ENCODE measurements around the gene UPK3A. TPM values are rescaled to one million over a fixed set of nuclear protein-coding genes. Genes with fewer than 3 reads are reported as not detected.
"Not testable (repeated sequence)": the region's sequence is repeated elsewhere in the genome, so short reads cannot be mapped to it uniquely, and the experiment has no call there.

Gene UPK3A
- total RNA-seq, 2 donors from 2014 or later: 12.6 to 103 TPM

DNA sequence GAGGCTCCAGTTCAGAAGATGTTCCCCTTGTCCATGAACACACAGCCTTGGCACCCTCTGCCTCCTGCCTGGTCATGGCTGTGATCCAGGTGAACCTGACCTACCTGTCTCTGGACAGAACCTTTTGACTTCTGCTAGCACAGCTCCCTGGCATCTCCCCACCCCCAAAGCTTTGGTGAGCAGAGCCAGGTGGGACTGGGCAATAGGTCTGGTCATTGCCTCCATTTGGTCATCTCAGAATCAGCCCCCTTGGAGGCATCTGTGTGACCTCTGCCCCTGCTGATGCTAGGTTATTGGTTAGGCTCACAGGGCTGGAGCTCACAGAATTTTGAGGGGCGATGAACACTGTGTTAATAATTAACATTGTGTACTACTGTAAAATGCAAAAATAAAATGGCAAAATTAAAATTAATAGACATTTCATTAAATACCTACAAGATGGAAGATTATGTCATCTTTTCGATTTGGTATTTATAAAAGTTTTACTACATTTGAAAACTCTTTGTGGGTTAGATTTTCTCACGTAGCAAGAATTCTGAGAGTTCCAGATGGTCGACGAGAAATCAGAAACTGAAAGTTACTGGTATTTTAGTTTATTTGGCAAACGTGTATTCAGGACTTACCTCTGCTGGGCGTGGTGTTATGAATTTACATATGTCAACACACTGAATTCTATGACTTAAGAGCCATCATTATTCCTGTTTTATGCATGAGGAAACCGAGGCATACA, 35.8 kb upstream of the UPK3A start:
- Histone ChIP-seq H3K27me3 (replicated peaks; ENCODE audit: insufficient read depth) (no peaks in the 10 kb centered on the region), H3K4me3 (no peak overlapping the region), H3K9me3 (no peaks in the 10 kb centered on the region), H3K4me1 (replicated peaks) (no peaks in the 10 kb centered on the region), H3K27ac (no peak overlapping the region), H3K36me3 (no peaks in the 10 kb centered on the region)
- intact Hi-C loops (cut with DNase I): no loop called here
- no peak for DNase-seq (ENCODE audit: low spot score)
- TF ChIP-seq, protein P1, sequence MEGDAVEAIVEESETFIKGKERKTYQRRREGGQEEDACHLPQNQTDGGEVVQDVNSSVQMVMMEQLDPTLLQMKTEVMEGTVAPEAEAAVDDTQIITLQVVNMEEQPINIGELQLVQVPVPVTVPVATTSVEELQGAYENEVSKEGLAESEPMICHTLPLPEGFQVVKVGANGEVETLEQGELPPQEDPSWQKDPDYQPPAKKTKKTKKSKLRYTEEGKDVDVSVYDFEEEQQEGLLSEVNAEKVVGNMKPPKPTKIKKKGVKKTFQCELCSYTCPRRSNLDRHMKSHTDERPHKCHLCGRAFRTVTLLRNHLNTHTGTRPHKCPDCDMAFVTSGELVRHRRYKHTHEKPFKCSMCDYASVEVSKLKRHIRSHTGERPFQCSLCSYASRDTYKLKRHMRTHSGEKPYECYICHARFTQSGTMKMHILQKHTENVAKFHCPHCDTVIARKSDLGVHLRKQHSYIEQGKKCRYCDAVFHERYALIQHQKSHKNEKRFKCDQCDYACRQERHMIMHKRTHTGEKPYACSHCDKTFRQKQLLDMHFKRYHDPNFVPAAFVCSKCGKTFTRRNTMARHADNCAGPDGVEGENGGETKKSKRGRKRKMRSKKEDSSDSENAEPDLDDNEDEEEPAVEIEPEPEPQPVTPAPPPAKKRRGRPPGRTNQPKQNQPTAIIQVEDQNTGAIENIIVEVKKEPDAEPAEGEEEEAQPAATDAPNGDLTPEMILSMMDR (IDR thresholded peaks at IDR 0.05): no peak
- TF ChIP-seq POLR2A (IDR thresholded peaks at IDR 0.05): no peak
- TF ChIP-seq POLR2AphosphoS5 (IDR thresholded peaks at IDR 0.05): no peak
- 50% methylated on average over 8 of the region's 8 CpGs for WGBS

DNA sequence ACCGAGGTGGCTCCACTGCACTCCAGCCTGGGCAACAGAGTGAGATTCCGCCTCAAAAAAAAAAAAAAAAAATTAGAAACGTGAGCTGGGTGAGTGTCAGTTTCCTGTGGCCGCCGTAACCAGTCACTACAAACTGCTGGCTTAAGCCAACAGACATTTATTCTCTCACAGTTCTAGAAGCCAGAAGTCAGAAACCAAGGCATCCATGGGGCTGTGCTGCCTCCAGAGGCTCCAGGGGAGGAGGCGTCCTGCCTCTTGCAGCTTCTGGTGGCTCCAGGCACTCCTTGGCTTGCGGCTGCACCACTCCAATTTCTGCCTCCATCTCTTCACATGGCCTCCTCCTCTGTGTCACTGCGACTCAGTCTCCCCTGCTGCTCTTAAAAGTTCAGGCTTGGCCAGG, 32.9 kb upstream of the UPK3A start:
- no peaks in the 10 kb centered on the region for H3K9me3 ChIP-seq
- H3K4me1 ChIP-seq (replicated peaks): no peaks in the 10 kb centered on the region
- no peak overlapping the region for H3K4me3 ChIP-seq
- WGBS: 79% methylated on average over 8 of the region's 8 CpGs
- no peaks in the 10 kb centered on the region for H3K36me3 ChIP-seq
- intact Hi-C loops (cut with DNase I): no loop called here
- H3K27me3 ChIP-seq (replicated peaks; ENCODE audit: insufficient read depth): no peaks in the 10 kb centered on the region
- no peak overlapping the region for H3K27ac ChIP-seq
- TF ChIP-seq POLR2AphosphoS5 (IDR thresholded peaks at IDR 0.05) (no peak), POLR2A (IDR thresholded peaks at IDR 0.05) (no peak)
- TF ChIP-seq, protein P1 (IDR thresholded peaks at IDR 0.05): no peak
- no peak for DNase-seq (ENCODE audit: low spot score)

DNA sequence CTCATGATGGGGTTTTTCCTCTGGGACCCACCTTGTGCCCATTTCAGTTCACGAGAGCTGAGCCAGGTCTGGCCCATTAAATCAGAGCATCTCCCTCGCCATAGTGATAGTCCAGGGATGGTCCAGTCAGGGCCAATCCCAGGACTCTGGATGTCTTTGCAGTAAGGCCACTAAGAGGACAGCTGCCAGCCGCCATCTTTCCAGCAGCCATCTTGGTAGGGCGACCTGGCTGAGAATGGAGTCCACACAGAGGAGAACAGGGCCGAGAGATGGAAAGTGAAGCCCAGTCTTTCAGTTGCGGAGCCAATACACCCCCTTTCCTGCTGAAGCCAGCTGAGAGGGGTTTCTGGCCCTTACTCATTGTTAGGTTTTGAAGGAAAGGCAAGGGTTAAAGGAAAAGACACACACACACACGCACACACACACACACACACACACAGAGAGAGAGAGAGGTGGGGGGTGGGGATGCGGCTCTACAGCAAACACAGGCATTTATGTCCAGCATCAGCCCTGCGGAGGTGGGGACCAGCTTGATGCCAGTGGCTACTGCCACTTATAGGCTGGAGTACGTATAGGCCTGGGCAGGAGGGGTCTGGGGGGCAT, 31.6 kb upstream of the UPK3A start:
- no peak for DNase-seq (ENCODE audit: low spot score)
- Histone ChIP-seq H3K27ac (no peak overlapping the region), H3K9me3 (no peaks in the 10 kb centered on the region), H3K4me1 (replicated peaks) (no peaks in the 10 kb centered on the region), H3K36me3 (no peaks in the 10 kb centered on the region), H3K4me3 (no peak overlapping the region), H3K27me3 (replicated peaks; ENCODE audit: insufficient read depth) (no peaks in the 10 kb centered on the region)
- intact Hi-C loops (cut with DNase I): no loop called here
- TF ChIP-seq POLR2A (IDR thresholded peaks at IDR 0.05) (no peak), POLR2AphosphoS5 (IDR thresholded peaks at IDR 0.05) (no peak)
- TF ChIP-seq, protein P1 (IDR thresholded peaks at IDR 0.05): no peak
- 78% methylated on average over 10 of the region's 10 CpGs for WGBS

DNA sequence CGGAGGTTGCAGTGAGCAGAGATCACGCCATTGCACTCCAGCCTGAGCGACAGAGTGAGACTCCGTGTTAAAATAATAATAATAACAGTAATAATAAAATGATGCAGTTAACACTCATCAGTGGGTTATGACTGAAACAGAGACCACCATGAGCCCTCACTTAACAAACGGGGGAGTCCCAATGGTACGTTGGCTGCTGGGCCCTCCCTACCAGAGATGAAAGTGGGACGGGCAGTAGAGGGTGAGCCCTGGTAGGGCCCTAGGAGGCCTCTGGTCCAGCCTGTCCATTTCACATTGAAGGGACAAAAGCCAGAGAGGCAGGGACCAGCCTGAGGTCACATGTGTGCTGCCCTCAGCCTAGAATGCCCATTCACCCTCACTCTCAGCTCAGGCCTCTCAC, 30.4 kb upstream of the UPK3A start:
- Histone ChIP-seq H3K9me3 (no peaks in the 10 kb centered on the region), H3K4me1 (replicated peaks) (no peaks in the 10 kb centered on the region), H3K36me3 (no peaks in the 10 kb centered on the region), H3K27me3 (replicated peaks; ENCODE audit: insufficient read depth) (no peaks in the 10 kb centered on the region), H3K27ac (no peak overlapping the region), H3K4me3 (no peak overlapping the region)
- no peak for TF ChIP-seq POLR2AphosphoS5 (IDR thresholded peaks at IDR 0.05)
- TF ChIP-seq, protein P1 (IDR thresholded peaks at IDR 0.05): no peak
- no peak for TF ChIP-seq POLR2A (IDR thresholded peaks at IDR 0.05)
- DNase-seq (ENCODE audit: low spot score): no peak
- 94% methylated on average over 7 of the region's 7 CpGs for WGBS
- intact Hi-C loops (cut with DNase I): no loop called here

DNA sequence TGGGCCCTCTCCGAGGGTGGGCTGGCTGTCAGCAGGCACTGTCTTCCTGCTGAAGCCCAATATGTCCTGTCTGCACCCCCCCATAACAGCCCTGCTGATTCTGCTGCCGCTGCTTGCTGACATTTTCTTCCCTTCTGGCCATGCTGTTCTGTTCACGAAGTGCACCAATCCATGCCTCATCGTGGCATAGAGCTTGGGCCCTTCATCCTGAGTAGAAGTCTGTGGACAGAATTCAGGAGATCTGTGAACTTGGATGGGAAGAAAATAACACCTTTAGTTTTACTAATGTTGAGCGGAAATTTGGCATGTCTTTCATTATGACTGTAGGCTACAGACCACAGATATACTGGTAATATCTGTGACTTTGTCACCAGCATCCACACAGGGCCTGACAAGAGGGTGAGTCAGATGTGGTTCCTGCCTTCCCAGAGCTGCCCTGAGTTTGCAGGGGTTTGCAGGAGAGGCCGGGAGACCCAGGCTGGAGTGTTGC, 29.9 kb upstream of the UPK3A start:
- H3K27me3 ChIP-seq (replicated peaks; ENCODE audit: insufficient read depth): no peaks in the 10 kb centered on the region
- no peaks in the 10 kb centered on the region for H3K9me3 ChIP-seq
- no peak for TF ChIP-seq POLR2A (IDR thresholded peaks at IDR 0.05)
- no peak for TF ChIP-seq POLR2AphosphoS5 (IDR thresholded peaks at IDR 0.05)
- TF ChIP-seq, protein P1 (IDR thresholded peaks at IDR 0.05): no peak
- no peak overlapping the region for H3K4me3 ChIP-seq
- no peaks in the 10 kb centered on the region for H3K4me1 ChIP-seq (replicated peaks)
- no peak for DNase-seq (ENCODE audit: low spot score)
- 92% methylated on average over 6 of the region's 6 CpGs for WGBS
- H3K36me3 ChIP-seq: no peaks in the 10 kb centered on the region
- intact Hi-C loops (cut with DNase I): no loop called here
- H3K27ac ChIP-seq: no peak overlapping the region

DNA sequence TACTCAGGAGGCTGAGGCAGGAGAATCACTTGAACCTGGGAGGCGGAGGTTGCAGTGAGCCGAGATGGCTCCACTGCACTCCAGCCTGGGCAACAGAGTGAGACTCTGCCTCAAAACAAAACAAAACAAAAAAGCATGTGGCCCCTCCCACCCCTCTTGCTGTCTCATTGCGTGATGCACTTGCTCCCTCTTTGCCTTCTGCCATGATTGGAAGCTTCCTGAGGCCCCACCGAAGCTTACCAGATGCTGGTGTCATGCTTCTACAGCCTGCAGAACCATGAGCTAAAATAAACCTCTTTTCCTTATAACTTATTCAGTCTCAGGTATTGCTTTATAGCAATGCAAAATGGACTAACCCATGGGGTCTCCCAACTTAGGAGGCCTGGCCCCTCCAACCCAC, 26.8 kb upstream of the UPK3A start:
- H3K27me3 ChIP-seq (replicated peaks; ENCODE audit: insufficient read depth); H3K27ac ChIP-seq; DNase-seq (ENCODE audit: low spot score): not testable (repeated sequence)

More for the DNA sequence above, 26.8 kb upstream of the UPK3A start:
- H3K4me3 ChIP-seq; H3K4me1 ChIP-seq (replicated peaks); H3K36me3 ChIP-seq; intact Hi-C loops (cut with DNase I); H3K9me3 ChIP-seq: not testable (repeated sequence)
- WGBS: 82% methylated on average over 4 of the region's 4 CpGs
